Measurements from ENCODE around the gene TPCN1. TPM values are rescaled to one million over a fixed set of nuclear protein-coding genes. Genes with fewer than 3 reads are reported as not detected.

The TPCN1 gene
- total RNA-seq, 4 donors from 2014 or later, result 85.1 to 1,315 (median 121) TPM

GRCh38 chr12:113252494-113252893 lies 31.2 kb downstream of the TPCN1 start:
- no peaks in the 10 kb centered on the region for H3K36me3 ChIP-seq
- 92% methylated on average over 10 of the region's 10 CpGs; no CpG with 5 or more reads in 1 of the 2 donors for WGBS, 2 donors (ENCODE audit: low coverage in 1 of 2)
- H3K9me3 ChIP-seq, result no peaks in the 10 kb centered on the region
- H3K27ac ChIP-seq, result no peak overlapping the region
- H3K4me3 ChIP-seq, result no peak overlapping the region
- intact Hi-C loops (cut with DNase I; ENCODE audit: low total_unique reads), result no loop called here
- no peaks in the 10 kb centered on the region for H3K27me3 ChIP-seq
- DNase-seq, result no peak
- in situ Hi-C loops (cut with MboI; ENCODE audit: low pct_ligation_motif_present in 1 of 4, low pct_unique_long_range_greater_than_20kb in 1 of 4, low sequenced_read_pairs in 3 of 4), result no loop called here
- H3K4me1 ChIP-seq, result peaks cover 0 to 2% (median under 1%) of the 10 kb centered on the region in 4 donors
- TF ChIP-seq EP300 (IDR thresholded peaks at IDR 0.05; ENCODE audit: low read depth), result no peak

GRCh38 chr12:113253532-113254285 lies 32.4 kb downstream of the TPCN1 start:
- WGBS, 2 donors (ENCODE audit: low coverage in 1 of 2), result 91 to 95% methylated on average over 5 of the region's 5 CpGs
- Histone ChIP-seq H3K4me3 (no peak overlapping the region), H3K27me3 (no peaks in the 10 kb centered on the region), H3K4me1 (peaks cover 0 to 6% (median 2%) of the 10 kb centered on the region in 4 donors), H3K36me3 (no peaks in the 10 kb centered on the region), H3K9me3 (no peaks in the 10 kb centered on the region), H3K27ac (peak overlapping the region in 1 of 4 donors; percentile 22)
- intact Hi-C loops (cut with DNase I; ENCODE audit: low total_unique reads) (no loop called here), in situ Hi-C loops (cut with MboI; ENCODE audit: low pct_ligation_motif_present in 1 of 4, low pct_unique_long_range_greater_than_20kb in 1 of 4, low sequenced_read_pairs in 3 of 4) (no loop called here)
- DNase-seq, result no peak
- TF ChIP-seq POLR2A (IDR thresholded peaks at IDR 0.05) (no peak), EP300 (IDR thresholded peaks at IDR 0.05; ENCODE audit: low read depth) (no peak)

GRCh38 chr12:113254298-113254697 lies 33.0 kb downstream of the TPCN1 start:
- no peaks in the 10 kb centered on the region for H3K9me3 ChIP-seq
- no peaks in the 10 kb centered on the region for H3K36me3 ChIP-seq
- in situ Hi-C loops (cut with MboI; ENCODE audit: low pct_ligation_motif_present in 1 of 4, low pct_unique_long_range_greater_than_20kb in 1 of 4, low sequenced_read_pairs in 3 of 4), result no loop called here
- no peak for DNase-seq
- TF ChIP-seq POLR2A (IDR thresholded peaks at IDR 0.05) (no peak), CTCF (IDR thresholded peaks at IDR 0.05) (no peak), EP300 (IDR thresholded peaks at IDR 0.05; ENCODE audit: low read depth) (no peak), POLR2AphosphoS5 (IDR thresholded peaks at IDR 0.05) (no peak)
- 91 to 97% methylated on average over 4 of the region's 4 CpGs for WGBS, 2 donors (ENCODE audit: low coverage in 1 of 2)
- H3K4me3 ChIP-seq, result no peak overlapping the region
- intact Hi-C loops (cut with DNase I; ENCODE audit: low total_unique reads), result no loop called here
- peaks cover 4 to 12% (median 7%) of the 10 kb centered on the region in 4 donors for H3K4me1 ChIP-seq
- no peaks in the 10 kb centered on the region for H3K27me3 ChIP-seq
- H3K27ac ChIP-seq, result no peak overlapping the region

GRCh38 chr12:113257564-113257963 lies 36.3 kb downstream of the TPCN1 start:
- no peak for TF ChIP-seq EP300 (IDR thresholded peaks at IDR 0.05; ENCODE audit: low read depth)
- no peak for TF ChIP-seq POLR2A (IDR thresholded peaks at IDR 0.05)
- in situ Hi-C loops (cut with MboI; ENCODE audit: low pct_ligation_motif_present in 1 of 4, low pct_unique_long_range_greater_than_20kb in 1 of 4, low sequenced_read_pairs in 3 of 4), result no loop called here
- peaks cover 0 to 5% (median 2%) of the 10 kb centered on the region in 4 donors for H3K36me3 ChIP-seq
- H3K4me1 ChIP-seq, result peaks cover 4 to 34% (median 18%) of the 10 kb centered on the region in 4 donors
- intact Hi-C loops (cut with DNase I; ENCODE audit: low total_unique reads), result no loop called here
- no peak overlapping the region for H3K27ac ChIP-seq
- H3K27me3 ChIP-seq, result no peaks in the 10 kb centered on the region
- DNase-seq, result no peak
- H3K4me3 ChIP-seq, result no peak overlapping the region
- H3K9me3 ChIP-seq, result no peaks in the 10 kb centered on the region

GRCh38 chr12:113260127-113260526 lies 38.9 kb downstream of the TPCN1 start:
- no peaks in the 10 kb centered on the region for H3K27me3 ChIP-seq
- H3K27ac ChIP-seq, result peak overlapping the region; percentile 55 to 81 (median 69)
- peaks cover 4 to 34% (median 18%) of the 10 kb centered on the region in 4 donors for H3K4me1 ChIP-seq
- DNase-seq, result no peak
- H3K4me3 ChIP-seq, result no peak overlapping the region
- WGBS, 2 donors (ENCODE audit: low coverage in 1 of 2), result 52 to 78% methylated on average over 2 to 5 of the region's 5 CpGs
- H3K36me3 ChIP-seq, result peaks cover 0 to 5% (median 2%) of the 10 kb centered on the region in 4 donors
- intact Hi-C loops (cut with DNase I; ENCODE audit: low total_unique reads), result no loop called here
- in situ Hi-C loops (cut with MboI; ENCODE audit: low pct_ligation_motif_present in 1 of 4, low pct_unique_long_range_greater_than_20kb in 1 of 4, low sequenced_read_pairs in 3 of 4), result no loop called here
- no peak for TF ChIP-seq CTCF (IDR thresholded peaks at IDR 0.05)
- no peak for TF ChIP-seq EP300 (IDR thresholded peaks at IDR 0.05; ENCODE audit: low read depth)
- no peak for TF ChIP-seq POLR2A (IDR thresholded peaks at IDR 0.05)
- TF ChIP-seq POLR2AphosphoS5 (IDR thresholded peaks at IDR 0.05), result no peak
- no peaks in the 10 kb centered on the region for H3K9me3 ChIP-seq

Measured in transverse colon (tissue), 4 donors.